Stimulated activated CD8-positive, alpha-beta memory T cell treated with anti-CD3 and anti-CD28 coated beads, Interleukin-4, amount 100 ng/mL, for 48 hours (primary cell): Measurements from ENCODE around the gene MARK1.
"Not testable (repeated sequence)": the region's sequence is repeated elsewhere in the genome, so short reads cannot be mapped to it uniquely, and the experiment has no call there.

Source experiments
- DNase-seq: peaks from one replicate; pipeline ENCODE4 v3.0.0-alpha.2; 2020

Gene MARK1

GRCh38 chr1:220631238-220631815, 103.4 kb downstream of the MARK1 start:
- no peak for DNase-seq

- DNase-seq, result no peak
These were observed 109.8 kb downstream of the MARK1 start for GRCh38 chr1:220637759-220638158.

GRCh38 chr1:220642285-220642684, 114.3 kb downstream of the MARK1 start:
- DNase-seq, result no peak

- DNase-seq, result no peak
These were observed 125.1 kb downstream of the MARK1 start for GRCh38 chr1:220652995-220653394.

GRCh38 chr1:220655509-220655908, 127.6 kb downstream of the MARK1 start:
- DNase-seq, result no peak

- DNase-seq, result no peak
These were observed 128.2 kb downstream of the MARK1 start for GRCh38 chr1:220655961-220656740.

GRCh38 chr1:220666349-220666748, 138.4 kb downstream of the MARK1 start:
- DNase-seq, result no peak

GRCh38 chr1:220669005-220669404, 141.1 kb downstream of the MARK1 start:
- no peak for DNase-seq

GRCh38 chr1:220670365-220670764, 142.4 kb downstream of the MARK1 start:
- DNase-seq, result no peak

GRCh38 chr1:220673921-220674320, 146.0 kb downstream of the MARK1 start:
- no peak for DNase-seq

GRCh38 chr1:220677251-220677650, 149.3 kb downstream of the MARK1 start:
- no peak for DNase-seq

GRCh38 chr1:220680085-220680687, 152.2 kb downstream of the MARK1 start:
- no peak for DNase-seq

- DNase-seq, result no peak
These were observed 153.4 kb downstream of the MARK1 start for GRCh38 chr1:220681220-220681880.

- DNase-seq, result no peak
These were observed 155.1 kb downstream of the MARK1 start for GRCh38 chr1:220682901-220683576.

- DNase-seq, result not testable (repeated sequence)
These were observed 155.8 kb downstream of the MARK1 start for GRCh38 chr1:220683716-220684115.

GRCh38 chr1:220684890-220685289, 157.0 kb downstream of the MARK1 start:
- no peak for DNase-seq

- DNase-seq, result no peak
These were observed 157.9 kb downstream of the MARK1 start for GRCh38 chr1:220685879-220686278.

GRCh38 chr1:220687809-220688208, 159.9 kb downstream of the MARK1 start:
- no peak for DNase-seq

GRCh38 chr1:220689666-220690065, 161.7 kb downstream of the MARK1 start:
- no peak for DNase-seq

GRCh38 chr1:220690140-220691052, 162.5 kb downstream of the MARK1 start, which contains the start of gene C1orf115:
TSS of gene C1orf115 (plus strand) at chr1:220690363. CDS start at chr1:220690403, 40 bp downstream.
- DNase-seq, result peak; percentile 86

GRCh38 chr1:220691053-220691684, 163.2 kb downstream of the MARK1 start:
- DNase-seq, result no peak
